ENCODE measurements around the gene PTPRT.

DNA sequence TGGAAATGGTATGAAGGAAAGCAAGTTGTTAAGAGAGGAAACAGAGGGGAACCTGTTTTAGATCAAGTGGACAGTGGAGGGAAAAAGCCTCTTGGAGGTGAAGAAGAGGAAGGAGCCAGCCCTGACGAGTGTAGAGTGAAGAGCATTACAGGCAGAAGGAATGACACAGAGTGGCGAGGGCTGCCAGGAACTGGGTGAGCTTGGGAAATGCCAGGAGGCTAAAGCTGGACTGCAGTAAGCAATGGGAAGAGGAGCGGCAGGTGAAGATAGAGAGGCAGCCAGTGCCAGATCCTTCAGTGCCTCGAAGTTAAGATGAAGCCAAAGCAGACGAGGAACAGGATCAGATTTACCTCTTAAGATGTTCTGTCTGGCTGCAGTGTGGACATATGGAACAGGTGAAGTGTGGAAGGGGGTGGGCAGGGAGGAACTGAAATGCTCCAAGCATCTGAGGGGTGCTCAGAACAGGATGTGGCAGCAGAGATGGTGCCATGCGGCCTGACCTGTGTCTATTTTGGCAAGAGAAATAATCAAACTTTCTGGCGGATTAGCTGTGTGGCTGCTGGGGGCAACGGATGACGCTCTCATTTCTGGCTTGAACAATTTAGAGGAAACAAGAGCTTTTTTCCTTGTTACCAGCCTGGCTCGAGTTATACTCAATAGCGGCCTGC lies 748.4 kb downstream of the PTPRT start:
- TF ChIP-seq YY1 (tag by site-specific recombination; IDR thresholded peaks at IDR 0.05) (no peak), ZNF488 (tag by site-specific recombination; IDR thresholded peaks at IDR 0.05) (no peak), ZNF473 (tag by site-specific recombination; IDR thresholded peaks at IDR 0.05) (no peak), CTCF (tag by site-specific recombination; IDR thresholded peaks at IDR 0.05) (no peak), ZNF280D (tag by site-specific recombination; IDR thresholded peaks at IDR 0.05) (no peak)
